ENCODE data around the gene IGSF21.

GRCh38 chr1:18360251-18360650 lies 252.7 kb downstream of the IGSF21 start:
- TF ChIP-seq CTCF (IDR thresholded peaks at IDR 0.05) = no peak
- TF ChIP-seq POLR2A (IDR thresholded peaks at IDR 0.05) = no peak
- no peak for TF ChIP-seq EP300 (IDR thresholded peaks at IDR 0.05)
- no peak for TF ChIP-seq POLR2AphosphoS5 (IDR thresholded peaks at IDR 0.05)

Measured in suprapubic skin (tissue), 4 donors.